Hematopoietic multipotent progenitor cell treated with erythropoietin and hydrocortisone succinate and interleukin-3 and kit ligand, for 8 days (in vitro differentiated cells): Measurements from ENCODE around the gene CRIP3.

Experiments used
- DNase-seq: peaks from one replicate; pipeline ENCODE4 v3.0.0-alpha.2; 2015

Gene CRIP3

GRCh38 chr6:43286980-43287716 is 21.5 kb downstream of the CRIP3 start:
- no peak for DNase-seq

GRCh38 chr6:43286456-43286979 is 22.1 kb downstream of the CRIP3 start:
- DNase-seq: no peak

- DNase-seq: no peak
Observed at GRCh38 chr6:43285832-43286231, 22.8 kb downstream of the CRIP3 start.

GRCh38 chr6:43284991-43285781 is 23.4 kb downstream of the CRIP3 start:
- no peak for DNase-seq

- DNase-seq: no peak
Observed at GRCh38 chr6:43283905-43284304, 24.7 kb downstream of the CRIP3 start.

GRCh38 chr6:43283514-43283901 is 25.1 kb downstream of the CRIP3 start:
- no peak for DNase-seq

GRCh38 chr6:43282636-43283513 is 25.8 kb downstream of the CRIP3 start:
- no peak for DNase-seq

GRCh38 chr6:43282060-43282459 is 26.6 kb downstream of the CRIP3 start:
- DNase-seq: no peak

GRCh38 chr6:43280234-43280633 is 28.4 kb downstream of the CRIP3 start:
- no peak for DNase-seq

GRCh38 chr6:43278524-43279078 is 30.0 kb downstream of the CRIP3 start:
- DNase-seq: no peak

- no peak for DNase-seq
Observed at GRCh38 chr6:43277643-43278523, 30.7 kb downstream of the CRIP3 start.

- DNase-seq: no peak
Observed at GRCh38 chr6:43277306-43277642, 31.4 kb downstream of the CRIP3 start.

- no peak for DNase-seq
Observed at GRCh38 chr6:43276577-43277305, 31.9 kb downstream of the CRIP3 start.

GRCh38 chr6:43275801-43276576 is 32.6 kb downstream of the CRIP3 start:
- no peak for DNase-seq

- DNase-seq: no peak
Observed at GRCh38 chr6:43274916-43275597, 33.6 kb downstream of the CRIP3 start.

- DNase-seq: no peak
Observed at GRCh38 chr6:43274127-43274915, 34.3 kb downstream of the CRIP3 start.

GRCh38 chr6:43273707-43274106 is 34.9 kb downstream of the CRIP3 start:
- no peak for DNase-seq

GRCh38 chr6:43271944-43272343 is 36.7 kb downstream of the CRIP3 start:
- DNase-seq: no peak
